OCI-M2 (cell line): ENCODE measurements around the gene RNF222.
"Not testable (repeated sequence)": the region's sequence is repeated elsewhere in the genome, so short reads cannot be mapped to it uniquely, and the experiment has no call there.

ENCODE experiments used
- DNase-seq: peaks from one replicate; lab custom pipeline; 2025; ENCODE audit not compliant: unreplicated experiment; lab: John Stamatoyannopoulos, UW

Gene RNF222

GRCh38 chr17:8382052-8382879, 15.4 kb downstream of the RNF222 start:
- DNase-seq, result no peak

DNA sequence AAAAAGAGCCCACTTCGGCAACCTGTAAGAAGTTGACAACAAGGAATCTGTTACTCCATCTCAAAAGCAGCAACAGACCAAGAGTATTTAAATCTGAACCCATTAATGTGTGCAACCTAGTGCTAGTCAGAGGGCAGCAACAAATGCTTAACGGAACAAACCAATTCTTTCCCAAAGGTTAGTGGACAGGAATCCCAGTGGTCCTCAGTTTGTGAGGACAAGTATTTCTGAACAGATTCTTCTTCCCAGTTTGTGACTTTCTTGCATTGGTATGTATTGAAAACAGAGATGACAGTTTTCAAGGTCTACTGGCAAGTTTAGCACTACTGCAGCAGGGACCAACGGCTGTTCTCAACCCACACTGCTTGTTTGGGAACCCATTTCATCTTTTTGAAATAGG, 17.6 kb downstream of the RNF222 start:
- no peak for DNase-seq

DNA sequence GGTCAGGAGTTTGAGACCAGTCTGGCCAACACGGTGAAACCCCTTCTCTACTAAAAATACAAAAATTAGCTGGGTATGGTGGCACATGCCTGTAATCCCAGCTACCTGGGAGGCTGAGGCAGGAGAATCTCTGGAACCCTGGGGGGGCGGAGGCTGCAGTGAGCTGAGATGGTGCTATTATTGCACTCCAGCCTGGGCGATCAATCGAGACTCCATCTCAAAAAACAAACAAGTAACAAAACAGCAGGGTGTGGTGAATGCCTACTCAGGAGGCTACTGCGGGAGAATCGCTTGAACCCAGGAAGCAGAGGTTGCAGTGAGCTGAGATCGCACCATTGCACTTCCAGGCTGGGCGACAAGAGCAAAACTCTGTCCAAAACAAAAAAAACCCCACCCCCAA, 19.5 kb downstream of the RNF222 start:
- DNase-seq, result not testable (repeated sequence)

GRCh38 chr17:8377422-8377821, 20.2 kb downstream of the RNF222 start:
- DNase-seq, result no peak

DNA sequence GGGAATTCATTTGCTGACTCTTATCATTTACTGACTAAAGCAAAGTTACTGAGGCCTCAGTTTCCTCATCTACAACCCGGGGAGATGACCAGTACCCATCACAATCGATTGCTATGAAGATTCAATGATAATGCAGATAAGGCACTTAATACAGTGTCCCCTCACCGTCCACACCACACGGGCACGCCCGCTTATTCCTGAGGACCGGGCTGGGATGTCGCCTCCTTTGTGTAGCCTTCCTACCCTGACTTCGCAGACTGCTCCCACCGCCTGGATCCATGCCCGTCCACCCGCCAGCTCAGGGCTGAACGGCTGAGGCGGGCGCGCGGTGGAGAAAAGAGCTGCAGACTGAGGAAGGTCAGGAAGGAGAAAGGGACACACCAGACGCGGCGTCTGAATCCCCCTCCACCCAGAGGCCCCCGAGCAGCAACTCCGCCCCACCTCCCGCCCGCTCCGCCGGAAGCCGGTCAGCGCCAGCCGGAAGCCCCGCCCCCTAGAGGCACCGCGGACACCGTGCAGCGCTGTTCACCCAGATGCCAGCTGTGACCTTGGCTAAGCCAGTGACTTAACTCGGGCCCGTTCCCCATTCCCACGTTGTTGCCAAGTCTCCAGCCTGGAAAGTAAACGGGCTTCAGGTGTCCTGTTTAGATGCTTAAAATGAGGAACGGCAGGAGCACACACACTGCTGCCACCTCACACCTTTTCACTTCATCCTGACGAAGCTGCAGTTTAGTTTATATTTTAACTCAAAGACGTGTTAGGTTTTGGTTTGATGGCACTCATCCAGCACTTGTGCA, 21.2 kb downstream of the RNF222 start, which contains the start of gene KRABD2:
Gene KRABD2 (minus strand): TSS at position 434 of the 797 bp plus-strand sequence.
- DNase-seq, result no peak

DNA sequence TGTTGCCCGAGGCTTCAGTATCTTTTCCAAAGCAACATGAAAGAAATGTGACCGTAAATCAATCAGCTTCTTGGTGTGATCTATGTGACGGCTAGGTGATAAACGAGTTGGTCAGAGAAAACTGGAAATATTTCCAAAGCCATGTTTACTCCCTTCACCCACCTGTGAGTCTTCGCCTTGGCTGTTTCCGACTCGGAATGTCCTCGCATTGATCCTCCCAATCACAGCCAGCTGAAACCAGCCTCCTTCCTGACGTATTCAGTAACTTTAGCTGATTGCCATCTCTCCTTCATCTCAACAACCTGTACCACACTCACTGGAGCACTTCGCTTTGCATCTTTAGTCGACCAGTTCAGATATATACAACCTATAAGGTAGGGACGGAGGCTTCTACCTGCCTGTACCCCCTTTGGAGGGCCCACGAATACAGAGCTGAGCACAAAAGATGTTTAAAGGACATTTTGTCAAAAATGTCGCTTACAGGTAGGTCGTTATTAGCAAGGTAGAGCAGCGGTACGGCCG, 21.8 kb downstream of the RNF222 start:
- no peak for DNase-seq

DNA sequence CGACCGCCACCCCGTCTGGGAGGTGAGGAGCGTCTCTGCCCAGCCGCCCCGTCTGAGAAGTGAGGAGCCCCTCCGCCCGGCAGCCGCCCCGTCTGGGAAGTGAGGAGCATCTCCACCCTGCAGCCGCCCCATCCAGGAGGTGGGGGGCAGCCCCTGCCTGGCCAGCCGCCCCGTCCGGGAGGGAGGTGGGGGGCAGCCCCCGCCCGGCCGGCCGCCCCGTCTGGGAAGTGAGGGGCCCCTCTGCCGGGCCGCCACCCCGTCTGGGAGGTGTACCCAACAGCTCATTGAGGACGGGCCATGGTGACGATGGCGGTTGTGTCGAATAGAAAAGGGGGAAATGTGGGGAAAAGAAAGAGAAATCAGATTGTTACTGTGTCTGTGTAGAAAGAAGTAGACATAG, 23.8 kb downstream of the RNF222 start:
- DNase-seq, result not testable (repeated sequence)

DNA sequence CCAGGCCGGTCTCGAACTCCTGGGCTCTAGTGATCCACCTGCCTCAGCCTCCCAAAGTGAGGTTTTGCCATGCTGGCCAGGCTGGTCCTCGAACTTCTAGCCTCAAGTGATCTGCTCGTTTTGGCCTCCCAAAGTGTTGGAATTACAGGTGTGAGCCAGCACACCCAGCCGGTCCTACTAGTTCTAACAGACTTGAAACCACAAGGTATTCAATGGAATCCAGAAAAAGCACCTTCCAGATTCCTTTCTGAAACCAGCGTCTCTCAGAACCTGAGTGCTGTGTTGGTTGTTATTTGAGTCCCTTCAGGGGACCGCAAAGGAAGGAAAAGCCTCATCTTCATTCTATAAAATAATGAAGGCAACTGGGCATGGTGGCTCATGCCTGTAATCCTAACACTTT, 25.2 kb downstream of the RNF222 start:
- no peak for DNase-seq

- DNase-seq, result no peak
Observed at GRCh38 chr17:8371786-8372185, 25.8 kb downstream of the RNF222 start.

GRCh38 chr17:8369944-8370343, 27.7 kb downstream of the RNF222 start:
- no peak for DNase-seq

GRCh38 chr17:8368193-8368592, 29.4 kb downstream of the RNF222 start:
- no peak for DNase-seq

GRCh38 chr17:8366231-8366630, 31.4 kb downstream of the RNF222 start:
- no peak for DNase-seq

DNA sequence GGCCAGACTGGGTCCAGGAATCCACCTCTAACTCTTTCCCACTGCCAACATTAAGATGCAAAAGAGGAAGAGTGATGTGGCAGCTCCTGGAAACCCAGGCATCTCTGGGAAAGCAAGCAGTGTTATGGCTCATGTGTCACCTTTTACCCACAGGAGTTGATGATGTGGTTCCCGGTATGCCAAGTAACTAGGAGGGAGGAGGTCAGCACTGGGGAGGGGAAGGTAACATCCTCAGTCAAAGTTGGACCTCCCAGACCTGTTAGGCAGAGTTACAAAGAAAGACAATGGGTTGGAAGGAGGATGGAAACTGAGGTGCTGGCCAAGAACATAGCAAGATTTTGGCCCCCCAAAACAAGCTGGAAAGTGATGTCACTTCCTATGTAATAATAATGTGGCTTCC, 32.5 kb downstream of the RNF222 start:
- no peak for DNase-seq

DNA sequence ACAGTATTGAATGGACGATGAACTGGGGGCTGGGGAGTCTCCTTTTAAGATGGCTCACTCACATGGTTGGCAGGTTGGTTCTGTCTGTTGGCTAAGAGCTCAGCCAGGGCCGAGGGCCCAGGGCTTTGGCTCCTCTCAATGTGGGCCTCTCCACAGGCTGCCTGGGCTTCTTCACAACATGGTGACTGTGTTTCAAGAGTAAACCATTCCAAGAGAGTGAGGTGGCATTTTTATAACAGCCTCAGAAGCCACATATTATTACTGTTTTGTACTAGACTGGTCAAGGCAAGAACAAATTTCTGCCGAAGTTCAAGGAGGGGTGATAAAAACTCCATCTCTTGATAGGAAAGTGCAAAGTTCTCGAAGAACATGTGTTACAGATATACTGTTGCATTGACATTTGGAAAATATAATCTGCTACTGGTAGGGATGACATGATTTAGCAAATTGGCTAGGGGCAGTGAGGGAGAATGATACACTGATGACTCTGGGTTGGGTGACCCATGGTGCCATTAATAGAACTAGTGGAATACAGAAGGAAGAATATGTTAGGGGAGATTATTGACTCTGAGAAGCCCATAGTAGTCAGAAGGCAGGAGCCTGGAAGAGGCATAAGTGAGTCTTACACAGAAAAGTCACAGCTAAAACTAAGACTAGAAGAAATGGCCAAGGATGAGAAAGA, 34.8 kb downstream of the RNF222 start:
- DNase-seq, result no peak

DNA sequence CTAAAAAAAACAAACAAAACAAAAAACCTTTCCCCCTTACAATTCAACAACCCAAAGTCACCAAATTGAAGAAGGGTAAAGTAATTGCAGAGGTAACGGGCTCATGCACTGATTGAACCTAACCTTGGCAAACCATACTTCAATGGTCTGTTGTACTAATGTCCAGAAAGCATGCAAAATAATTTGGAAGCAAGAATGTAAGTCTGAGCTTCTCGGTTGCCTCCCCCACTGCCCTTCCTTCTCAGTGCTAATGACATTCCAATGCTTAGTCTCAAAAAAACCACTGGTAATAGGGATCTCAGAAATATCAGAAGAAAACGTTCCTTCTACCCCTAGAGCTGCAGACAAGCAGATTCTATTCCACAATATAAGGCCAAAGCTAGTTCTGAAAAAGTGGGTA, 36.9 kb downstream of the RNF222 start:
- no peak for DNase-seq

DNA sequence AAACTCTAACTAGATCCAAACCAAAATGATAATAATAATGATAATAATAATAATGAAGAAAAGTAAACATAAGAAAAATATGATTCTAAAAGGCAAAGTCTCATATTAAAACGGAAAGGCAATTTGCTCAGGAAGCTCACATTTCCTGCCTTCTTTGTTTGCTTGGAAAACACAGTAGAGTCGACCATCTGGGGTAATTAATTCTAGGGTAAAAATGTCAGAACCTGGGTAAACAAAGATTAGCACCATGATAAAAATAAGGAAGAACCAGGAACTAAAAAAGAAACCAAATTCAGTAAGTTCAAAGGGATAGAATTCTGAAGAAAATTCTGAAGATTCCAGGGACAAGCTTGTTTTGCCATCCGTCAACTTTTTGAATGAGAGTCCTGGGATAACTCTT, 37.4 kb downstream of the RNF222 start:
- no peak for DNase-seq

GRCh38 chr17:8359769-8360168, 37.9 kb downstream of the RNF222 start:
- DNase-seq, result no peak

GRCh38 chr17:8357910-8358309, 39.7 kb downstream of the RNF222 start:
- DNase-seq, result no peak

DNA sequence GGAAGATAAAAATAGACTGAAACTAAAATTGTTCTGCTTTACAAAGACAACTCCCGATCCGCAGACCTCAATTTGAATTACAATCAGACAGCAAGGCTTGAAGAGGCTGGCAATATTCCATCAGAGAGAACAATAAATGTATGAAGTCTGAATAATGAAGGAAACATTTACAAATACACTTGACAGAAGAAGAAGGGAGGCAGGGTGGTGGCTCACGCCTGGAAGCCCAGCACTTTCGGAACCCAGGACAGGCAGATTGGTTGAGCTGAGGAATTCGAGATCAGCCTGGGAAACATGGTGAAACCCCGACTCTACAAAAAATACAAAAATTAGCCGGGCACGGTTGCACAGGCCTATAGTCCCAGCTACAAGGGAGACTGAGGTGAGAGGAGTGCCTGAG, 43.4 kb downstream of the RNF222 start:
- no peak for DNase-seq

GRCh38 chr17:8353736-8354135, 43.9 kb downstream of the RNF222 start:
- no peak for DNase-seq

GRCh38 chr17:8350339-8350738, 47.3 kb downstream of the RNF222 start:
- DNase-seq, result no peak
